HL-60 (cell line): ENCODE results near the gene POLR1G.

Experiments used
- GABPA ChIP-seq: IDR thresholded peaks from 2 replicates; pipeline ENCODE4 v1.6.1; 2012; ENCODE audit warnings: low read depth
- POLR2AphosphoS5 ChIP-seq: IDR thresholded peaks from 2 replicates; pipeline ENCODE4 v1.6.1; 2012; ENCODE audit warnings: low read depth
- TF ChIP-seq, protein P1 (sequence below): IDR thresholded peaks from one replicate; pipeline ENCODE4 v1.5.1; 2011; ENCODE audit warnings: low read length, control low read depth, inconsistent platforms; ENCODE audit not compliant: insufficient read depth
- TF ChIP-seq, protein P2 (sequence below): IDR thresholded peaks from 2 replicates; pipeline ENCODE4 v1.6.1; 2012; ENCODE audit warnings: low read depth; ENCODE audit not compliant: insufficient replicate concordance

DNA sequence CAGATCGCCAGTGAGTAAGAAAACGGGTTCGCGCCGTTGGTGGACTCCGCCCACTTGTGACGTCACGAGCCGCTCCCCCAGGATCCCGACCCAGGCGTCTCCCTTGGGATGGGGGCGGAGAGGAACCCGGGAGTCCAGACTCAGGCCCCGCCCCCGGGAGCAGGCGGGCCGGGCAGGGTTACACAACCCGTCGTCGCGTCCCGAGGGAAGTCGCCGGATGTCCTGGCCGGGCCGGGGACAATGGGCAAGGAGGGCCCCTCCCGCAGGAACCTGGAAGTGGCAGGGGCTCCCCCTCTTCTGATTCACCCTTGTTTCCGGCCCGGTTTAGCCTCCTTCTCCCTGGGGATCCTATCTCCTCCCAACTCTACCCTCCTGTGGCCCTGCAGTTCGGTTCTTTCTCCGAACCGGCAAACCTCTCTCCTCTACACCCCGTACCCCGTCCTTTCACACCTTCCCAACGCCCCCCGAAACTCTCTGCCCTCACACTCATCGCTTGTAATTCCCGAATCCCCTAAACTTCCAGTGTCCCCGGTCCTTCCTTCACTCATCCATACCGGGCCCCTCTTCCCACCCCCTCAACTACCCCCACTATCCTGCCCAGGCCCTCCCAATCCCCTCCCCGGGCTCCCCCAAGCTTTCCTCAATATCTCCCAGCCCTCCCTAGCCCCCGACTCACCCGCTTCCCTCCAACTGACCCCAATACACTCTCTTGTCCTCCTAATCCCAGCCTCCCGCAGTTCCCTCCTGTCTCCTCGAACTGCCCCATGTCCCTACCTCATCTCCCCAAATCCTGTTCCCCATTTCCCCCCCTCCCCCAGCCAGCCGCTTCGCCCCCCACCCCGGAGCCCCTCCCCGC is 37.2 kb downstream of the POLR1G start:
- TF ChIP-seq, protein P1, sequence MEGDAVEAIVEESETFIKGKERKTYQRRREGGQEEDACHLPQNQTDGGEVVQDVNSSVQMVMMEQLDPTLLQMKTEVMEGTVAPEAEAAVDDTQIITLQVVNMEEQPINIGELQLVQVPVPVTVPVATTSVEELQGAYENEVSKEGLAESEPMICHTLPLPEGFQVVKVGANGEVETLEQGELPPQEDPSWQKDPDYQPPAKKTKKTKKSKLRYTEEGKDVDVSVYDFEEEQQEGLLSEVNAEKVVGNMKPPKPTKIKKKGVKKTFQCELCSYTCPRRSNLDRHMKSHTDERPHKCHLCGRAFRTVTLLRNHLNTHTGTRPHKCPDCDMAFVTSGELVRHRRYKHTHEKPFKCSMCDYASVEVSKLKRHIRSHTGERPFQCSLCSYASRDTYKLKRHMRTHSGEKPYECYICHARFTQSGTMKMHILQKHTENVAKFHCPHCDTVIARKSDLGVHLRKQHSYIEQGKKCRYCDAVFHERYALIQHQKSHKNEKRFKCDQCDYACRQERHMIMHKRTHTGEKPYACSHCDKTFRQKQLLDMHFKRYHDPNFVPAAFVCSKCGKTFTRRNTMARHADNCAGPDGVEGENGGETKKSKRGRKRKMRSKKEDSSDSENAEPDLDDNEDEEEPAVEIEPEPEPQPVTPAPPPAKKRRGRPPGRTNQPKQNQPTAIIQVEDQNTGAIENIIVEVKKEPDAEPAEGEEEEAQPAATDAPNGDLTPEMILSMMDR = no peak
- TF ChIP-seq POLR2AphosphoS5 (no peak), GABPA (no peak; the same call in 1 of the 2 replicates)
- TF ChIP-seq, protein P2, sequence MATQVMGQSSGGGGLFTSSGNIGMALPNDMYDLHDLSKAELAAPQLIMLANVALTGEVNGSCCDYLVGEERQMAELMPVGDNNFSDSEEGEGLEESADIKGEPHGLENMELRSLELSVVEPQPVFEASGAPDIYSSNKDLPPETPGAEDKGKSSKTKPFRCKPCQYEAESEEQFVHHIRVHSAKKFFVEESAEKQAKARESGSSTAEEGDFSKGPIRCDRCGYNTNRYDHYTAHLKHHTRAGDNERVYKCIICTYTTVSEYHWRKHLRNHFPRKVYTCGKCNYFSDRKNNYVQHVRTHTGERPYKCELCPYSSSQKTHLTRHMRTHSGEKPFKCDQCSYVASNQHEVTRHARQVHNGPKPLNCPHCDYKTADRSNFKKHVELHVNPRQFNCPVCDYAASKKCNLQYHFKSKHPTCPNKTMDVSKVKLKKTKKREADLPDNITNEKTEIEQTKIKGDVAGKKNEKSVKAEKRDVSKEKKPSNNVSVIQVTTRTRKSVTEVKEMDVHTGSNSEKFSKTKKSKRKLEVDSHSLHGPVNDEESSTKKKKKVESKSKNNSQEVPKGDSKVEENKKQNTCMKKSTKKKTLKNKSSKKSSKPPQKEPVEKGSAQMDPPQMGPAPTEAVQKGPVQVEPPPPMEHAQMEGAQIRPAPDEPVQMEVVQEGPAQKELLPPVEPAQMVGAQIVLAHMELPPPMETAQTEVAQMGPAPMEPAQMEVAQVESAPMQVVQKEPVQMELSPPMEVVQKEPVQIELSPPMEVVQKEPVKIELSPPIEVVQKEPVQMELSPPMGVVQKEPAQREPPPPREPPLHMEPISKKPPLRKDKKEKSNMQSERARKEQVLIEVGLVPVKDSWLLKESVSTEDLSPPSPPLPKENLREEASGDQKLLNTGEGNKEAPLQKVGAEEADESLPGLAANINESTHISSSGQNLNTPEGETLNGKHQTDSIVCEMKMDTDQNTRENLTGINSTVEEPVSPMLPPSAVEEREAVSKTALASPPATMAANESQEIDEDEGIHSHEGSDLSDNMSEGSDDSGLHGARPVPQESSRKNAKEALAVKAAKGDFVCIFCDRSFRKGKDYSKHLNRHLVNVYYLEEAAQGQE = no peak
